Ishikawa (cell line): ENCODE measurements around the gene ZNF654.

Experiments used
- CEBPB ChIP-seq: IDR thresholded peaks from 2 replicates; pipeline ENCODE4 v1.6.1; 2012
- EGR1 ChIP-seq: IDR thresholded peaks from 2 replicates; pipeline ENCODE4 v1.6.1; 2012
- EP300 ChIP-seq: IDR thresholded peaks from 2 replicates; pipeline ENCODE4 v1.6.1; 2012; ENCODE audit warnings: borderline replicate concordance
- FOXM1 ChIP-seq: IDR thresholded peaks from 2 replicates; pipeline ENCODE4 v1.6.1; 2012; ENCODE audit warnings: low read depth, borderline replicate concordance
- MAX ChIP-seq: IDR thresholded peaks from 2 replicates; pipeline ENCODE4 v1.6.1; 2012
- RAD21 ChIP-seq: IDR thresholded peaks from 2 replicates; pipeline ENCODE4 v1.6.1; 2012; ENCODE audit warnings: low read depth
- TAF1 ChIP-seq: IDR thresholded peaks from 2 replicates; pipeline ENCODE4 v1.6.1; 2012; ENCODE audit warnings: low read depth, mild to moderate bottlenecking
- YY1 ChIP-seq: IDR thresholded peaks from 2 replicates; pipeline ENCODE4 v1.6.1; 2012; ENCODE audit warnings: low read depth
- ZBTB7A ChIP-seq: IDR thresholded peaks from 2 replicates; pipeline ENCODE4 v1.6.1; 2012; ENCODE audit warnings: low read depth

- no peak for TF ChIP-seq YY1
- no peak for TF ChIP-seq FOXM1
- no peak for TF ChIP-seq MAX
- TF ChIP-seq TAF1, result no peak
- no peak for TF ChIP-seq ZBTB7A
- no peak for TF ChIP-seq EP300
- TF ChIP-seq CEBPB, result no peak
- no peak for TF ChIP-seq RAD21
- no peak for TF ChIP-seq EGR1
Observed at GRCh38 chr3:88167704-88168103, 108.6 kb downstream of the ZNF654 start.
